ENCODE results near the gene MRGPRE. TPM values are rescaled to one million over a fixed set of nuclear protein-coding genes. Genes with fewer than 3 reads are reported as not detected.

Gene MRGPRE
- total RNA-seq, 1 experiment from 2014 or later = not detected

- H3K9me3 ChIP-seq (ENCODE audit: low read length) = no peaks in the 10 kb centered on the region
- H2AFZ ChIP-seq (ENCODE audit: low read length) = no peak overlapping the region
- H3K79me2 ChIP-seq (ENCODE audit: low read length) = no peaks in the 10 kb centered on the region
- DNase-seq (no peak), ATAC-seq (no peak)
- peaks cover 33% of the 10 kb centered on the region for H3K27me3 ChIP-seq (ENCODE audit: low read length)
- no peak overlapping the region for H3K4me3 ChIP-seq (ENCODE audit: low read length)
- no peaks in the 10 kb centered on the region for H3K4me1 ChIP-seq (ENCODE audit: insufficient read depth, low read length)
- no peak overlapping the region for H3K4me2 ChIP-seq (ENCODE audit: low read length)
- TF ChIP-seq CTCF (conservative IDR thresholded peaks at IDR 0.05; ENCODE audit: low read depth, low read length) (no peak), EZH2 (IDR thresholded peaks at IDR 0.05; ENCODE audit: low read length, unreplicated experiment) (no peak), EZH2phosphoT487 (IDR thresholded peaks at IDR 0.05; ENCODE audit: borderline replicate concordance, low read length) (no peak)
- H3K27ac ChIP-seq (ENCODE audit: low read length) = no peak overlapping the region
- H3K36me3 ChIP-seq (ENCODE audit: low read depth, low read length) = no peaks in the 10 kb centered on the region
- ChIA-PET CTCF (interaction anchor here (0.5 kb wide), 1 partner anchor 37 kb away, joined by 3 read pairs; no protein-coding TSS in a partner anchor), POLR2A (ENCODE audit: unreplicated experiment) (no interaction called here)
- H3K9ac ChIP-seq (ENCODE audit: low read length) = no peak overlapping the region
- H3F3A ChIP-seq (ENCODE audit: low read length, unreplicated experiment) = no peaks in the 10 kb centered on the region
- intact Hi-C loops (cut with micrococcal nuclease) = no loop called here
- no peaks in the 10 kb centered on the region for H4K20me1 ChIP-seq (ENCODE audit: low read length)
- no peaks in the 10 kb centered on the region for H3K9me2 ChIP-seq (replicated peaks; ENCODE audit: low read length)
- BruUV-seq (replicated peaks) = no TSS peak
Observed at GRCh38 chr11:3202759-3203158, 29.5 kb downstream of the MRGPRE start.

- BruUV-seq (replicated peaks) = no TSS peak
- no peaks in the 10 kb centered on the region for H3K9me3 ChIP-seq (ENCODE audit: low read length)
- no peaks in the 10 kb centered on the region for H3F3A ChIP-seq (ENCODE audit: low read length, unreplicated experiment)
- ChIA-PET CTCF (interaction anchor here (0.5 kb wide), 1 partner anchor 37 kb away, joined by 3 read pairs; no protein-coding TSS in a partner anchor), POLR2A (ENCODE audit: unreplicated experiment) (no interaction called here)
- H4K20me1 ChIP-seq (ENCODE audit: low read length) = no peaks in the 10 kb centered on the region
- H3K4me3 ChIP-seq (ENCODE audit: low read length) = no peak overlapping the region
- H3K36me3 ChIP-seq (ENCODE audit: low read depth, low read length) = no peaks in the 10 kb centered on the region
- H3K27ac ChIP-seq (ENCODE audit: low read length) = no peak overlapping the region
- H3K4me1 ChIP-seq (ENCODE audit: insufficient read depth, low read length) = no peaks in the 10 kb centered on the region
- no peak overlapping the region for H3K9ac ChIP-seq (ENCODE audit: low read length)
- ATAC-seq (no peak), DNase-seq (no peak)
- no peak for TF ChIP-seq EZH2phosphoT487 (IDR thresholded peaks at IDR 0.05; ENCODE audit: borderline replicate concordance, low read length)
- no peak overlapping the region for H3K4me2 ChIP-seq (ENCODE audit: low read length)
- H3K9me2 ChIP-seq (replicated peaks; ENCODE audit: low read length) = no peaks in the 10 kb centered on the region
- peaks cover 33% of the 10 kb centered on the region for H3K27me3 ChIP-seq (ENCODE audit: low read length)
- intact Hi-C loops (cut with micrococcal nuclease) = no loop called here
- H2AFZ ChIP-seq (ENCODE audit: low read length) = no peak overlapping the region
- no peaks in the 10 kb centered on the region for H3K79me2 ChIP-seq (ENCODE audit: low read length)
Observed at GRCh38 chr11:3202305-3202704, 29.9 kb downstream of the MRGPRE start.

GRCh38 chr11:3201677-3202181 is 30.5 kb downstream of the MRGPRE start:
- Histone ChIP-seq H3K4me3 (ENCODE audit: low read length) (no peak overlapping the region), H3K9me2 (replicated peaks; ENCODE audit: low read length) (no peaks in the 10 kb centered on the region), H3K9me3 (ENCODE audit: low read length) (no peaks in the 10 kb centered on the region), H4K20me1 (ENCODE audit: low read length) (no peaks in the 10 kb centered on the region), H2AFZ (ENCODE audit: low read length) (no peak overlapping the region), H3K27me3 (ENCODE audit: low read length) (peaks cover 33% of the 10 kb centered on the region), H3K9ac (ENCODE audit: low read length) (no peak overlapping the region), H3K27ac (ENCODE audit: low read length) (no peak overlapping the region), H3K36me3 (ENCODE audit: low read depth, low read length) (no peaks in the 10 kb centered on the region), H3K79me2 (ENCODE audit: low read length) (no peaks in the 10 kb centered on the region), H3F3A (ENCODE audit: low read length, unreplicated experiment) (no peaks in the 10 kb centered on the region), H3K4me2 (ENCODE audit: low read length) (no peak overlapping the region), H3K4me1 (ENCODE audit: insufficient read depth, low read length) (no peaks in the 10 kb centered on the region)
- ATAC-seq = no peak
- TF ChIP-seq EZH2 (IDR thresholded peaks at IDR 0.05; ENCODE audit: low read length, unreplicated experiment) = no peak
- TF ChIP-seq EZH2phosphoT487 (IDR thresholded peaks at IDR 0.05; ENCODE audit: borderline replicate concordance, low read length) = no peak
- no peak for TF ChIP-seq CTCF (conservative IDR thresholded peaks at IDR 0.05; ENCODE audit: low read depth, low read length)
- BruUV-seq (replicated peaks) = no TSS peak
- intact Hi-C loops (cut with micrococcal nuclease) = no loop called here
- DNase-seq = no peak
- ChIA-PET CTCF (no interaction called here), POLR2A (ENCODE audit: unreplicated experiment) (no interaction called here)
